MM.1S (cell line): ENCODE data around the gene RGS6.

Experiments used
- DNase-seq: peaks from one replicate; pipeline ENCODE4 v3.0.0-alpha.2; 2015
- H2AFZ ChIP-seq: fragments of 300-600 bp; sonication (generic); 2 replicates; pipeline ENCODE4 v1.6.0; 2016; ENCODE audit warnings: antibody characterized with exemption, low read length
- H3F3A ChIP-seq: fragments of 300-600 bp; sonication (generic); 2 replicates; pipeline ENCODE4 v1.6.1; 2016; ENCODE audit warnings: mild to moderate bottlenecking, antibody characterized with exemption, low read length, moderate library complexity, mixed read lengths; ENCODE audit not compliant: insufficient read depth
- H3K27ac ChIP-seq: fragments of 300-600 bp; sonication (generic); 2 replicates; pipeline ENCODE4 v1.5.1; 2016; ENCODE audit warnings: mild to moderate bottlenecking, low read length
- H3K27me3 ChIP-seq: fragments of 300-600 bp; sonication (generic); replicated peaks from 2 replicates; pipeline ENCODE4 v1.6.0; 2016; ENCODE audit warnings: low read length; ENCODE audit not compliant: insufficient read depth
- H3K36me3 ChIP-seq: fragments of 300-600 bp; sonication (generic); replicated peaks from 2 replicates; pipeline ENCODE4 v1.6.1; 2016; ENCODE audit warnings: mild to moderate bottlenecking, low read length, mixed read lengths; ENCODE audit not compliant: insufficient read depth
- H3K4me1 ChIP-seq: fragments of 300-600 bp; sonication (generic); 2 replicates; pipeline ENCODE4 v1.6.1; 2016; ENCODE audit warnings: low read length, mixed read lengths
- H3K4me2 ChIP-seq: fragments of 300-600 bp; sonication (generic); 2 replicates; pipeline ENCODE4 v1.6.0; 2016; ENCODE audit warnings: low read depth, low read length
- H3K4me3 ChIP-seq: fragments of 300-600 bp; sonication (generic); 2 replicates; pipeline ENCODE4 v1.5.1; 2016; ENCODE audit warnings: low read length, mixed read lengths
- H3K79me2 ChIP-seq: fragments of 300-600 bp; sonication (generic); 2 replicates; pipeline ENCODE4 v1.6.1; 2016; ENCODE audit warnings: mixed run types, low read length, mixed read lengths
- H3K9ac ChIP-seq: fragments of 300-600 bp; sonication (generic); 2 replicates; pipeline ENCODE4 v1.6.1; 2016; ENCODE audit warnings: low read length, mixed read lengths
- H3K9me2 ChIP-seq: fragments of 300-600 bp; sonication (generic); replicated peaks from 2 replicates; pipeline ENCODE4 v1.6.1; 2016; ENCODE audit warnings: mild to moderate bottlenecking, low read length, mixed read lengths; ENCODE audit not compliant: insufficient read depth
- H3K9me3 ChIP-seq: fragments of 300-600 bp; sonication (generic); replicated peaks from 2 replicates; pipeline ENCODE4 v1.6.1; 2016; ENCODE audit warnings: mild to moderate bottlenecking, low read length, mixed read lengths; ENCODE audit not compliant: insufficient read depth
- H4K20me1 ChIP-seq: fragments of 300-600 bp; sonication (generic); 2 replicates; pipeline ENCODE4 v1.6.1; 2016; ENCODE audit warnings: mild to moderate bottlenecking, low read length, moderate library complexity, mixed read lengths; ENCODE audit not compliant: insufficient read depth
- EZH2 ChIP-seq: fragments of 300-600 bp; sonication (generic); optimal IDR thresholded peaks from 2 replicates; pipeline ENCODE3; 2017; ENCODE audit warnings: low read depth, mild to moderate bottlenecking, antibody characterized with exemption, low read length, mixed read lengths
- EZH2phosphoT487 ChIP-seq: fragments of 300-600 bp; sonication (generic); IDR thresholded peaks from 2 replicates; pipeline ENCODE4 v1.6.1; 2018; ENCODE audit warnings: antibody characterized with exemption, low read length
- TF ChIP-seq, protein P1 (sequence below): fragments of 300-600 bp; sonication (generic); IDR thresholded peaks from 2 replicates; pipeline ENCODE4 v1.5.1; 2016; ENCODE audit warnings: antibody characterized with exemption, low read length, mixed read lengths

Gene RGS6

DNA sequence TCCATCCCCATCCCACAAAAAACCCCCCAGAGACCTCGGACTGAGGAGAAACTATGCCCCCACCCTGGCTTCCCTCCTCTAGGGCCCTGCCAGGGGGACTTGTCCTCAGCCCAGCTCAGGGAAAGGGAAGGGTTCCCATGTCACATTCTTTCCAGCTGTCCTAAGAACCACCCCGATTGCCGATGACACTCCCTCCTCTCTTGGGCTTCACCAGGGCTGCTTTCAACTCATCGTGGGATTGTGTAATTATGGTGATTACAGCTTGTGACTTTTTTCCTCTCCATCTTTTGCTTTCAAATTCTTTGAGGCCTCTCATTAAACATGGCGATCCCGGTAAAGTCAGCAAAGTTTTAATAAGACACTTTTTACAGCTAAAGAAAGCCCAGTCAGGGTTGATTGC is 617.6 kb downstream of the RGS6 start:
- Histone ChIP-seq H3K4me1 (no peaks in the 10 kb centered on the region), H4K20me1 (no peaks in the 10 kb centered on the region), H2AFZ (no peak overlapping the region), H3K27me3 (no peaks in the 10 kb centered on the region), H3K4me3 (no peak overlapping the region), H3K4me2 (no peak overlapping the region), H3K27ac (no peak overlapping the region), H3K9me3 (no peaks in the 10 kb centered on the region), H3K36me3 (no peaks in the 10 kb centered on the region), H3K9me2 (no peaks in the 10 kb centered on the region), H3K9ac (no peak overlapping the region), H3F3A (no peaks in the 10 kb centered on the region), H3K79me2 (no peaks in the 10 kb centered on the region)
- TF ChIP-seq, protein P1, sequence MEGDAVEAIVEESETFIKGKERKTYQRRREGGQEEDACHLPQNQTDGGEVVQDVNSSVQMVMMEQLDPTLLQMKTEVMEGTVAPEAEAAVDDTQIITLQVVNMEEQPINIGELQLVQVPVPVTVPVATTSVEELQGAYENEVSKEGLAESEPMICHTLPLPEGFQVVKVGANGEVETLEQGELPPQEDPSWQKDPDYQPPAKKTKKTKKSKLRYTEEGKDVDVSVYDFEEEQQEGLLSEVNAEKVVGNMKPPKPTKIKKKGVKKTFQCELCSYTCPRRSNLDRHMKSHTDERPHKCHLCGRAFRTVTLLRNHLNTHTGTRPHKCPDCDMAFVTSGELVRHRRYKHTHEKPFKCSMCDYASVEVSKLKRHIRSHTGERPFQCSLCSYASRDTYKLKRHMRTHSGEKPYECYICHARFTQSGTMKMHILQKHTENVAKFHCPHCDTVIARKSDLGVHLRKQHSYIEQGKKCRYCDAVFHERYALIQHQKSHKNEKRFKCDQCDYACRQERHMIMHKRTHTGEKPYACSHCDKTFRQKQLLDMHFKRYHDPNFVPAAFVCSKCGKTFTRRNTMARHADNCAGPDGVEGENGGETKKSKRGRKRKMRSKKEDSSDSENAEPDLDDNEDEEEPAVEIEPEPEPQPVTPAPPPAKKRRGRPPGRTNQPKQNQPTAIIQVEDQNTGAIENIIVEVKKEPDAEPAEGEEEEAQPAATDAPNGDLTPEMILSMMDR: no peak
- TF ChIP-seq EZH2 (no peak), EZH2phosphoT487 (no peak)
- no peak for DNase-seq

DNA sequence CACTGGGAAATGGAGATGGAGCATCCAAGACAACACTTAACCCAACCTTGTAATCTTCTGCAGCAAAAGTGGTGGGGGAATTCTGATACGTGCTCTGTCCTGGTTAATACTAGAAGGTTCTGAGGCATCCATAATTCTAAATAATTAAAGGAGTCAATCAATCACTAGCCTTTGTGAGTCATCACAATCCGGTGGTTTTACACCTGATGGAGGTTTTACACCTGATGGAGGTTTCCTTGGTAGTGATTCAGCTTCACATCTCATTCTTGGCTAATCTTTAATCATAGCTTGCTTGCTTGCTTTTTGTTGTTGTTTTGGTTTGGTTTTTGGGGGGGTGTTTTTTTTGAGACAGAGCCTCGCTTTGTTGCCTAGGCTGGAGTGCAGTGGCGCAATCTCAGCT is 618.3 kb downstream of the RGS6 start:
- Histone ChIP-seq H3K36me3 (no peaks in the 10 kb centered on the region), H3K9ac (no peak overlapping the region), H3K4me2 (no peak overlapping the region), H2AFZ (no peak overlapping the region), H3K9me3 (no peaks in the 10 kb centered on the region), H3K27ac (no peak overlapping the region), H3K27me3 (no peaks in the 10 kb centered on the region), H3K4me1 (no peaks in the 10 kb centered on the region), H3K79me2 (no peaks in the 10 kb centered on the region), H3F3A (no peaks in the 10 kb centered on the region), H4K20me1 (no peaks in the 10 kb centered on the region), H3K9me2 (no peaks in the 10 kb centered on the region), H3K4me3 (no peak overlapping the region)
- TF ChIP-seq EZH2phosphoT487 (no peak), EZH2 (no peak)
- TF ChIP-seq, protein P1: no peak
- DNase-seq: no peak

DNA sequence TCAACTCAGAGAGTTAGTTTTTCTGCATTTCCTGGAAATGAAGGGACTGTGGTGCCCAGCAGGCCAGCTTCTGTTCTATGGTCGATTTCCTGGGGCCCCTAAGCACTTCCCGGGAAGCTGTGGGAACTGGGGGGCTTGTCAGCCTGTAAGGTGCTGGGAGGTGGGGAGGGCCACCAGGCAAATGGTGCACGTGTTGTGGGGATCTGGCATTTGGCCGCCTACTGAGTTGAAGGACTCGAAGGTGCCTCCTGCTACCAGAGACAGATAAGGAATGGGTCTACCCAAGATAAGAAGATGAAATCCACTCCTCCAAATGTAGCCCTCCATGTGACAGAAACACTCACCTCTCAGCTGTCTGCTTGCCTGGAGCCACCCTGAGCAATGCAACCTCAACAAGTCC is 620.0 kb downstream of the RGS6 start:
- no peak for DNase-seq
- TF ChIP-seq, protein P1: no peak
- no peaks in the 10 kb centered on the region for H4K20me1 ChIP-seq
- H3K4me1 ChIP-seq: no peaks in the 10 kb centered on the region
- H3K27ac ChIP-seq: no peak overlapping the region
- H3K4me2 ChIP-seq: no peak overlapping the region
- H3K9me3 ChIP-seq: no peaks in the 10 kb centered on the region
- no peak overlapping the region for H3K4me3 ChIP-seq
- H3K27me3 ChIP-seq: no peaks in the 10 kb centered on the region
- H2AFZ ChIP-seq: no peak overlapping the region
- no peak overlapping the region for H3K9ac ChIP-seq
- no peaks in the 10 kb centered on the region for H3K79me2 ChIP-seq
- H3F3A ChIP-seq: no peaks in the 10 kb centered on the region
- H3K9me2 ChIP-seq: no peaks in the 10 kb centered on the region
- no peaks in the 10 kb centered on the region for H3K36me3 ChIP-seq

DNA sequence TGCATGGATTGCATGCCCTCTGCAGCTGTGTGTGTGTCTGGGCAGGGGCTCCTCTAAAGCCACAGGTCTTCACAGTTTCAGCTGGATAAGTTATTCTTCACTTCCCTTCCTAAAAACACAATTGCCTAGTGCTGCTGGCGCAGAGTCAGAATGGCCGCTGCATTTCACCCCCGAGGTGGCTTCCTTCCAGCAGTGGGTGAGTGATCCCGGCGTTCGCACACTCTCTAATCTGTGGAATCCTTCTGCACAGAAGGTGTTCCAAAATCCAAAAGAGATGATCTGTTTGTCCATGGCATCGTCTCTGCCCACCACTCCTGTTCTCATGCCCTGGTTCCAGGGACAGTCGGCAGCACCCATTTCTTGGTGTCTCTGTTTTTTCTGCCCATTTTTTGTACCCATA is 620.9 kb downstream of the RGS6 start:
- no peaks in the 10 kb centered on the region for H3K36me3 ChIP-seq
- H3K4me1 ChIP-seq: no peaks in the 10 kb centered on the region
- no peak overlapping the region for H3K9ac ChIP-seq
- H3K9me3 ChIP-seq: no peaks in the 10 kb centered on the region
- no peaks in the 10 kb centered on the region for H3F3A ChIP-seq
- H3K4me3 ChIP-seq: no peak overlapping the region
- no peak for TF ChIP-seq EZH2
- no peak overlapping the region for H3K27ac ChIP-seq
- H4K20me1 ChIP-seq: no peaks in the 10 kb centered on the region
- H2AFZ ChIP-seq: no peak overlapping the region
- no peaks in the 10 kb centered on the region for H3K27me3 ChIP-seq
- no peak overlapping the region for H3K4me2 ChIP-seq
- no peak for DNase-seq
- H3K9me2 ChIP-seq: no peaks in the 10 kb centered on the region
- no peaks in the 10 kb centered on the region for H3K79me2 ChIP-seq
